GM21515 (cell line): Measurements from ENCODE around the gene TLE1.

ENCODE experiments used
- ATAC-seq: cut with Tn5 transposase; IDR thresholded peaks from one replicate; pipeline ENCODE4 v1.9.1; 2021; ENCODE audit not compliant: unreplicated experiment

Gene TLE1

GRCh38 chr9:81686614-81687520 lies 2.5 kb downstream of the TLE1 start:
- no peak for ATAC-seq

GRCh38 chr9:81685763-81686613 lies 3.4 kb downstream of the TLE1 start:
- no peak for ATAC-seq

DNA sequence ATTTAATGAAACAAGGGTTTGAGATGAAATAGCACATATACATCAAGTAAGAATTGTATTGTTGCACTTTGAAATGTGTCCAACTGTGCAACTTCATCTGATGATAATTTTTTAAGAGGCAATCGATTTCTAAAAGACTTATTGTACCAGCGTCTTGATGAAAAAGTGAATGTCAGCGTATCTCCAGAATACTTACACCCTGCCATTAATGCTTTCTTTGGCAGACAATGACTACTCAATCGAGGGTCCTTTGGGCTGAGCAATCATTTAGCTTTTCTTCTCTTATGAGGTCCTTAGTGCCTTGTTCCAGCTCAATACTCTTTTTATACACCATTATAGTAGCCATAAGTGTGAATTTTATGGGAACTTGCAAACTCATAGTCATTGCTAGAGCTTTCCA lies 4.7 kb downstream of the TLE1 start:
- no peak for ATAC-seq

DNA sequence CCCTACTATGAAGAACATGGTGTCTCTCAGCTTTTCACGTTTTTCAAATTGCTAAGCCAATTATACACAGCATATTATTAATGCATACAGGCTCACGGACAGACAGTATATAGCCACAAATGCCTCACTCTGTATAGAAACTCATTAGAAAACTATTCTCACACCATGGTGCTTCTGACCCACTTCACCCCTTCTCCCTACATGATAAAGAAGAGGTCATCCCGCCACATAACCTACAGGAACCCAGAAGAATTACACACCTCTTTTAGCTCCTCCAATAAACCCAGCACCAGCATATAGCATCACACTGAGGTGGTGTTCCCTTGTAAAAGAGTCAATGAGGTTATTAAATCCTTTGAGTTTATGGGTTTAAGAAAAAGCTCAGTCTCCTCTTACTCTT lies 5.6 kb downstream of the TLE1 start:
- ATAC-seq, result no peak

GRCh38 chr9:81683238-81683637 lies 6.1 kb downstream of the TLE1 start:
- no peak for ATAC-seq

- no peak for ATAC-seq
Observed at GRCh38 chr9:81682797-81683196, 6.5 kb downstream of the TLE1 start.

GRCh38 chr9:81682177-81682576 lies 7.2 kb downstream of the TLE1 start:
- no peak for ATAC-seq

GRCh38 chr9:81680506-81680905 lies 8.8 kb downstream of the TLE1 start:
- ATAC-seq, result no peak

- no peak for ATAC-seq
Observed at GRCh38 chr9:81680006-81680405, 9.3 kb downstream of the TLE1 start.

- no peak for ATAC-seq
Observed at GRCh38 chr9:81678088-81678487, 11.3 kb downstream of the TLE1 start.

GRCh38 chr9:81676395-81676794 lies 13.0 kb downstream of the TLE1 start:
- ATAC-seq, result no peak

DNA sequence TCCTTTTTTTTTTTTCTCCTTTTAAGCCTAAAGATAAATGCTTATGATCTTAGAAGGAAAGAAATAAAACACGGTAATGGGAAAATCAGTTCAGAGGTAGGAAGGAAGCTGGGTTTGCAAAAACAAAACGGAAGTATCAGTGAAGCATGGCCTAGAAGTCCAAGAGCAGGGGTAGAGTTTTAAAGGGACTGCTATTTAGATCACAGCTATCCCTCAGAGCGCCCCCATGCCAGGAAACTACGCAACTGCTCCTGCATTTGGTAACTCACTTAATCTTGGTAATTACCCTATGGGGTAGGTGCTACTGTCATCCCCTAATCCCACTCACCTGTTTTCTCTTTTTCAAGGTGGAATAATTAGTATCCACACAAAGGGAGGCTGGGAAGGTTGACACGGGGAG lies 16.0 kb downstream of the TLE1 start:
- ATAC-seq, result no peak

- no peak for ATAC-seq
Observed at GRCh38 chr9:81671880-81672280, 17.5 kb downstream of the TLE1 start.

GRCh38 chr9:81669866-81670265 lies 19.5 kb downstream of the TLE1 start:
- no peak for ATAC-seq

- no peak for ATAC-seq
Observed at GRCh38 chr9:81669041-81669651, 20.2 kb downstream of the TLE1 start.

DNA sequence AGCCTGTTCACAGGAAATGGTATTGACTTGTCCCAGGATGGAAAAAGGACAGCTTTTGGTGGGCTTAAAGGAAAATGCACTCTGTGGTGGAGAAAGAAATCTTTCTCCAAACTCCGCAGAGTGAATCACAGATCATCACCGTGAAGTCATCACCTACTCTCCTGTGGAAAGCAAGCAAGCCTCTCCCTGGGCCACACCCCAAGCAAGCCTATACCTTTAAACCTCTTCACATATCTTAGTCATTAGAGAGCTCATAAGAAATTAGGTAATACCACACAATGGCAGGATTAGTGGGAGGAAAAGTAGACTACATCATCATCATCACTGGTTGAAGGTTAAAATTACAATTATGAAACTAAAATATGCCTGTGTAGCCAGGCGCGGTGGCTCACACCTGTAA lies 23.2 kb downstream of the TLE1 start:
- ATAC-seq, result no peak

GRCh38 chr9:81665322-81665871 lies 23.9 kb downstream of the TLE1 start:
- ATAC-seq, result no peak

GRCh38 chr9:81664638-81665222 lies 24.6 kb downstream of the TLE1 start:
- no peak for ATAC-seq

DNA sequence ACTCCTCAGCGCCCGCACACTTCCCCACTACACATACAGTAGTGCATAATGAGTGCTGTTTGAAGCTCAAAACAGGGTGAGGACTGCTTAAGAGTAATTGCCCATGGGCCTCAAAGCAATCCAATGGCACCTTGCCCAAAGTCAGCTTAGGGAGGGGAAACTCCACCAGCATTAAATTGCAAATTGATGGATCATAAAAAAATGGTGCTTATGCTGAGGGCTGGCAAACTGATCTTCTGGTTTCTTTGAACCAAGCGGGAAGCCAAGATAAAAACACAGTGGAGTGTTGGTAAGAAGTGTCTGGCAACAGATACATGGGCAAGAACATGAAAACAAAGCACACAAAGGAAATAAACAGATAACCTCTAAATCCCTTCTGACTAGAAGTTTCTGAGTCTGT lies 28.0 kb downstream of the TLE1 start:
- ATAC-seq, result no peak

GRCh38 chr9:81656871-81657337 lies 32.4 kb downstream of the TLE1 start:
- no peak for ATAC-seq

DNA sequence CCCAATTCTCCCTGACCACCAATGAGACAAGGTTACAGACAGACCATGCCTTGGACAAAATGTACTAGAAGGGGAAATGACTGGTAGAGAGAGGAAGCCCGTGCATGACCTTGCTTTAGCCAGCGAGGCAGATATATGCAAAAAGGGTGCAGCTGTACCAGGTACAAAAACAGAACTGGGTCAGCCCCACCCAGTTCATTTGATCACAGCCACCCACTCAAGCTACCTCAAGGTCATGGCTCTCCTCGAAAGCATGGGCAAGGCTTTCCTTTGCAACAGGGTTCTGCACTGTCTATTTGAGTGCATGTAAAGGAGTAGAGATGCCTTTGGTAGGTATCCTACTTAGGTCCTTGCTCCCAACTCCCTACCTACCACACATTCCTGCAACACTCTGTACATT lies 33.3 kb downstream of the TLE1 start:
- ATAC-seq, result peak; percentile 81
